Common myeloid progenitor, CD34-positive (primary cell): Measurements from ENCODE around the gene CALML4.

Experiments used
- CTCF ChIA-PET: fragments of 350-600 bp; sonication (Branson Sonifier 250); formaldehyde crosslinking; loops from one replicate; lab custom pipeline; 2021; ENCODE audit warnings: antibody characterized with exemption; lab: Charles Lee
- POLR2A ChIA-PET: fragments of 350-600 bp; sonication (Branson Sonifier 250); formaldehyde crosslinking; loops from one replicate; lab custom pipeline; 2021; ENCODE audit warnings: antibody characterized with exemption; lab: Charles Lee
- DNase-seq, 3 donors: peaks; one replicate each; pipeline versions ENCODE4 v3.0.0 to v3.0.0-alpha.2; 2013
- H3K27ac ChIP-seq, 2 experiments: 1 replicate in 1 of 2; 2 replicates in 1 of 2; pipeline ENCODE4 v1.7.0; 2013; ENCODE audit warnings: inconsistent platforms in 2 of 2, low read length in 2 of 2, mild to moderate bottlenecking in 2 of 2, low read depth in 1 of 2, moderate library complexity in 1 of 2; ENCODE audit not compliant: severe bottlenecking in 2 of 2, insufficient read depth in 1 of 2, poor library complexity in 1 of 2
- H3K27me3 ChIP-seq, 5 experiments: replicated peaks in 2 of 5; 1 replicate in 3 of 5; 2 replicates in 2 of 5; pipeline versions ENCODE4 v1.6.1 to v1.7.0; 2013; ENCODE audit warnings: low read length in 4 of 5, mild to moderate bottlenecking in 2 of 5, moderate library complexity in 2 of 5, inconsistent platforms in 1 of 5; ENCODE audit not compliant: insufficient read depth in 5 of 5, control insufficient read depth in 4 of 5
- H3K36me3 ChIP-seq, 4 experiments: 1 replicate in 2 of 4; 2 replicates in 2 of 4; pipeline versions ENCODE4 v1.6.1 to v1.7.0; 2013; ENCODE audit warnings: low read length in 3 of 4, control low read depth in 1 of 4, mild to moderate bottlenecking in 1 of 4; ENCODE audit not compliant: control insufficient read depth in 4 of 4, insufficient read depth in 4 of 4
- H3K4me1 ChIP-seq, 4 experiments: 1 replicate in 3 of 4; 2 replicates in 1 of 4; pipeline versions ENCODE4 v1.6.1 to v1.7.1; 2013; ENCODE audit warnings: low read length in 3 of 4, mild to moderate bottlenecking in 3 of 4, control low read depth in 1 of 4, inconsistent platforms in 1 of 4, moderate library complexity in 1 of 4; ENCODE audit not compliant: control insufficient read depth in 4 of 4, insufficient read depth in 4 of 4; ENCODE audit errors: control extremely low read depth in 1 of 4
- H3K4me3 ChIP-seq, 7 experiments: 1 replicate in 4 of 7; 2 replicates in 3 of 7; pipeline versions ENCODE4 v1.5.1 to v1.7.0; 2013; ENCODE audit warnings: mild to moderate bottlenecking in 7 of 7, low read length in 6 of 7, moderate library complexity in 6 of 7, inconsistent platforms in 2 of 7, low read depth in 2 of 7, control low read depth in 1 of 7; ENCODE audit not compliant: insufficient read depth in 4 of 7, control insufficient read depth in 1 of 7; ENCODE audit errors: extremely low read depth in 1 of 7
- H3K9me3 ChIP-seq, 5 experiments: 1 replicate in 4 of 5; 2 replicates in 1 of 5; pipeline versions ENCODE4 v1.6.1 to v1.7.1; 2013; ENCODE audit warnings: low read length in 4 of 5, mild to moderate bottlenecking in 2 of 5, inconsistent platforms in 1 of 5, low read depth in 1 of 5, moderate library complexity in 1 of 5; ENCODE audit not compliant: control insufficient read depth in 4 of 5, insufficient read depth in 2 of 5; ENCODE audit errors: control extremely low read depth in 1 of 5
- whole genome bisulfite sequencing: methylation state at CpG from one replicate; pipeline ENCODE4 v1.1.5; 2013; ENCODE audit not compliant: insufficient coverage; 5-methylcytosine and 5-hydroxymethylcytosine counted together

CALML4 gene

DNA sequence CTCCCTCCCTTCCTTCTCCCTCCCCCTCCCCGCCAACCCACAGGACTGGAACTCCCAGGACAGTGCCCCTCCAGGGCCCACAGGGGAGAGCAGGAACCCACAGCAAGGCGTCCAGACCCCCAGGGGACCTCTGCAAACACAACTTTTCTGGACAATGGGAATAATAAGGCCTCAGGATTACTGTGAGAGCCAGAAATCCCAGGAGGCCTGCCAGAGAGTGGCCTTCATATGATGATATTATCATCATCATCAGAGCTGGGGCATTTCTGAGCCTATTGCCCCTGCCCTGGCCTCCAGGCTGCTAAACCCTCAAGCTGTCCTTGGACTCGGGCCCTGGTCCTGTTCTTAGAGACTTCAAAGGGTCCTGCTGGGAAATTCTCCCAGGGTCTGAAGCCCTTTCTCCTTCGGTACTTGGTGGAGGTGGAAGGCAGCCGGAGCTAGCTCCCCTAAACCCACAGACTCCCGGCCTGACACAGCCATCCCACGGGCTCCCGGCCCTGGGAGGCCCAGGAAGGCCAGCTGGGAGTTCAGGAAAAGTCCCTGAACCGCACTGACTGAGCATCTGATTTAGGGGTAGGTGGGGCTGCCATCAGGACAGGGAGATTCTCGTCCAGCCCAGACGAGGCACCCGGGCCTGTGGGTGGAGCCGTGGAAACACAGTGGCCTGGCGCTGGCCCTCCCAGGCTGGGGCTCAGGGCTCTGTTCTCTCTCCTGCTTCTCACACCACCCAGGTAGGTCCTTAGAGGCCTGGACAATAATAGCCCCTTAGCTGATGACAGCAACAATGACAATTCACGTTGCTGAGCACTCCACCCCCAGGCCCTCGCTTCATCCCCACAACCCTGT lies 4.9 kb downstream of the CALML4 start:
- DNase-seq: no peak
- H3K27ac ChIP-seq: no peak overlapping the region
- ChIA-PET CTCF (no interaction called here), POLR2A (no interaction called here)
- H3K27me3 ChIP-seq: no peaks in the 10 kb centered on the region
- WGBS: 96% methylated on average over 9 of the region's 16 CpGs
- H3K4me3 ChIP-seq: no peak overlapping the region
- peaks cover 5 to 18% (median 16%) of the 10 kb centered on the region in 4 experiments for H3K4me1 ChIP-seq
- H3K36me3 ChIP-seq: peaks cover 0 to 32% (median 16%) of the 10 kb centered on the region in 4 experiments
- no peaks in the 10 kb centered on the region for H3K9me3 ChIP-seq

DNA sequence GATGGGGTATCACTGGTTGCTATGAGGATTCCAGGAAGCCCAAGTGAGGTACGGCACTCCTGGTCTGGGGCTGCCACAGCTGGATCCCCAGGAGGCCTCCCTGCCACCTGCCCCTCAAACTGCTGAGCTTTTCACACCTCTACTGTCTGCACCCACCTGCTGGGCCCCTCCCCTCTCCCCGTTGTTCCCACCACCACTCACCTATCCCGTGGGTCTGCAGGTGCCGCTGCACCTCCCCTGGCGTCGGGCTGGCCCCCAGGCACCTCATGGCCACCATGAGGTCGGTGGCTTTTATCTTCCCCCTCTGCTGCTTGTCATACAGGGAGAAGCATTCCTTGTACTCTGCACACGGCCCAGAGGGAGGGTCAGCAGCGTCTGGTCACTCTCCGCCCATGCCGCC lies 5.8 kb downstream of the CALML4 start:
- ChIA-PET POLR2A (interaction anchor here (0.6 kb wide), 1 partner anchor 264 kb away, joined by 3 read pairs; no protein-coding TSS in a partner anchor), CTCF (no interaction called here)
- H3K4me3 ChIP-seq: no peak overlapping the region
- H3K9me3 ChIP-seq: no peaks in the 10 kb centered on the region
- DNase-seq: no peak
- no peak overlapping the region for H3K27ac ChIP-seq
- 93% methylated on average over 6 of the region's 11 CpGs for WGBS
- H3K27me3 ChIP-seq: no peaks in the 10 kb centered on the region
- peaks cover 0 to 32% (median 16%) of the 10 kb centered on the region in 4 experiments for H3K36me3 ChIP-seq
- peaks cover 0 to 9% (median 7%) of the 10 kb centered on the region in 4 experiments for H3K4me1 ChIP-seq

DNA sequence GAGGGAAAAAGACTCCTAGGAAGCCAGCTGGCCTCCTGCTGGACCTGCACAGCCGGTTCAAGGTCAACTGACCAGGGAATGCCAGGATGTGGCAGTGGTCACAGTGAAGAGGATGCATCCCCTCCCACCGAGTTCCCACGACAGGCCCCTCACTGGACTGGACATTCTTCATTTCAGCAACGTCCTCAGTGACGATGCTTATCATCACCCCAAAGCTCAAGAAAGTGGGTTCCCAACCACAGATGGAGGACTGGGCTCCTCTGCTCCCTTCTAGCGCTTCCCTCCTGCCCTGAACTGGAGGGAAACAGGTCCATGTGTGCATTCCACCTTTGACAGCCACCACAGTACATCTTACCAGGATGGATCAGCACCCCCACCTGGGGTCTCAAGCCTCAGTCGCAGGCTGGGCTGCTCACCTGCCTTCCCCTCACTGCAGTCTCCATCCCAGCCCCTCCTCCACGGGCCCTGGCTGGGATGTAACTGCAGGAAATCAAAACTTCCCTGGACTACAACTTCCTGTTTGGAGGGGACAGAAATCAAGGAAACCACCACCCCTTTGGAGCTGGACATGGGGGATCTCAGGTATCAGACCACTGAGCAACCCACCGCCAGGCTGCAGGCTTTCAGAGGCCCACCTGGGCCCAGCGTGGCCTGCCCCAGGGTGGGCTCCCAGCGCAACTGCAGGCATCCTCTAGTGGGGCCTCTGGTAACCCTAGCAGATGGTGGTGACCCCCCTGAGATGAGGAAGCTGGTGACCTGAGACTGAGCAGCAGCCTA lies 7.3 kb downstream of the CALML4 start:
- no peak for DNase-seq
- Histone ChIP-seq H3K4me1 (peaks cover 0 to 4% (median 0%) of the 10 kb centered on the region in 4 experiments), H3K27me3 (no peaks in the 10 kb centered on the region), H3K4me3 (no peak overlapping the region), H3K27ac (no peak overlapping the region), H3K9me3 (no peaks in the 10 kb centered on the region), H3K36me3 (peaks cover 0 to 37% (median 25%) of the 10 kb centered on the region in 4 experiments)
- POLR2A ChIA-PET: no interaction called here
- 95% methylated on average over 10 of the region's 11 CpGs for WGBS
- CTCF ChIA-PET: interaction anchor here (0.8 to 4.7 kb wide), 4 partner anchors 9 to 21 kb away, joined by 3 to 21 read pairs (median 4); no protein-coding TSS in a partner anchor

DNA sequence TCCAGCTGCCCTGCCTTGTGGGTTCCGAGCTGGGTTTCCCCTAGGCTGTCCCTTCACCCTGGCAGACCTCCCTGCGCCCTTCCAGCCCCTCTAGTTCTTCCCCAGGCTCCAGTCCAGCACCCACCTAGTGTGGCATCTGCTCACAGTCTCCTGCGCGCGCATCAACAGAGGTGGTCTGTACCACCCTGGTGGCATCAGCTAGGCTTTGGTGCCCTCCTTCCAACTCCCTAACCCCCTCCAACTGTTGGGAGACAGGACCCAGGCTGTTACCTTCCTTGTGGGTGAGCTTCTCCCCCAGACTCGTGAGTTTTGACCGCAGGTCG lies 8.0 kb downstream of the CALML4 start:
- POLR2A ChIA-PET: no interaction called here
- Histone ChIP-seq H3K27ac (no peak overlapping the region), H3K4me3 (no peak overlapping the region), H3K36me3 (peaks cover 4 to 44% (median 29%) of the 10 kb centered on the region in 4 experiments), H3K27me3 (no peaks in the 10 kb centered on the region), H3K9me3 (no peaks in the 10 kb centered on the region), H3K4me1 (peaks cover 0 to 4% (median 0%) of the 10 kb centered on the region in 4 experiments)
- CTCF ChIA-PET: interaction anchor here (1.1 to 4.7 kb wide), 6 partner anchors 10 to 33 kb away, joined by 3 to 21 read pairs (median 4); partner anchors contain the start of gene CLN6
- 88% methylated on average over 8 of the region's 8 CpGs for WGBS
- DNase-seq: no peak

DNA sequence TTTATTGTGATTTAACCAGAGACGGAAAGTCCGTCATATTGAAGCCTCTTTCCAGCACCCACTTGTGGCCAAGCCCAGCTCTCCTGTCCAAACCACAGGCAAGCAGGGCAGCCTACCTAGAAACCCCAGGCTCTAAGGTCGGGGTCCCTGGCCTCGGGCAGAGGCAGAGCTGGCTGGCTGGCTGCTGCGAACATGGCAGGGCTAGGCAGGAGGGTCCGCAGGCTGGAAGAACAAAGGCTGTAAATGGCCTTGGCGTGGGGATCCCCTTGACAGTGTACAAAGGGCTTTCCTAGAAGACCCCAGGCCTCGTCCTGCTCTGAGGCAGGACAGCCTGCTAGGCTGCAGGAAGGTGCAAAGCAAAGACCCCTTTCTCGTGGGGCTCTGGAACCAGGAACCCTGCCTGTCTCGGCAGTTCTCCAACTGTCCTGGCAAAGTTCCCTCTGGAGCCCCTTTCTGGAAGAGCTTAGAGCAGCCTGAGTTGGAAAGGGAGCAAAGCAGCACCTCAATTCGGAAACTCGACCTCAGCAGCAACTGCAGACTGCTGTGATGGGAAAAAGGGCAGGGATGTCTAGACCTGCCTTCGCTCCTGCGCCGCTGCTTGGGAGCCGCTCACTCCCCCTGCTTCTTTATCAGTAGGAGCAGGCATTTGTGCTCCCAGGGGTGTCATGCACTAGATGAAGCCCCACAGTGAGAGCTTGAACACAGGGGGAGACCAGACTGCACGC lies 8.5 kb downstream of the CALML4 start:
- Histone ChIP-seq H3K9me3 (no peaks in the 10 kb centered on the region), H3K27me3 (no peaks in the 10 kb centered on the region), H3K4me1 (peaks cover 0 to 2% (median 0%) of the 10 kb centered on the region in 4 experiments), H3K4me3 (no peak overlapping the region), H3K27ac (no peak overlapping the region), H3K36me3 (peaks cover 4 to 49% (median 32%) of the 10 kb centered on the region in 4 experiments)
- WGBS: 97% methylated on average over 17 of the region's 17 CpGs
- no peak for DNase-seq
- CTCF ChIA-PET: interaction anchor here (1.1 to 4.7 kb wide), 7 partner anchors 9 to 33 kb away, joined by 3 to 21 read pairs (median 4); partner anchors contain the start of genes CALML4 and CLN6
- POLR2A ChIA-PET: no interaction called here

DNA sequence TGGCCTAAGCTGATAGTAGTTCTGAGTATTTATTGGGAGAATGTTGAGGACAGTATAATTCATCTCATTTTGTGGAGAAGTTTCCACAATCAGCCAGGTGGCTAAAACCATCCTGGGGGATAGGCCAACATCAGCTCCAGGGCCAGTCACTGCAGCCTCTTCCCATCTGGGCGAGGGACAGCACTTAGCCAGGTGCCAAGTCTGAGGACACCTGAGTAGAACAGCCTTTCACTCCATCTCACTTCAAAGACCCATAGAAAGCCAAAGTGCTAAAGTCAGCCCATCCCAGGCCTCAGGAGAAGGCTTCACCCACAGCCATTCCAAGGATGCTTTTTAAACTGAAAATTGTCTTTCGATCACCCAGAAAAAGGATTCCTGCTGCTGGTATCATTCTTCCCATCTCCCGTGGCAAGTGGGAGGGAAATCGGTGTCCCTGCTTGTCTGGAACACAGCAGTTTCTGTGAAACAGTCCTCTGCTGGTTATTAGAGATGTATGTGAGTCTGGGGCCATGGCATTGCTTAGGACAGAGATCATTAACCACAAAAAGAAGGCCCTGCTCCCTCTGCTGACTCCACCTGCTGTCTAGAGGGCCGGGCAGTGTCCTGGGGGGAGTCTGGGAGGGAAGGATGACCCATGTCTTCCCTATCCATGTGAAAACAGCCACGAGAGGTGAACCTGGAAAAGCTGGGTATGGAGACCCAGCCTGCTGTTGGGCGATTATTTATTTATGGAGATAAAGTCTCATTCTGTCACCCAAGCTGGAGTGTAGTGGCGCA lies 9.6 kb downstream of the CALML4 start:
- 96% methylated on average over 7 of the region's 8 CpGs for WGBS
- DNase-seq: no peak
- ChIA-PET POLR2A (interaction anchor here (0.5 to 0.7 kb wide), 3 partner anchors 141 to 845 kb away, joined by 4 to 8 read pairs (median 5); partner anchors contain the start of gene PIAS1), CTCF (interaction anchor here (0.6 to 4.7 kb wide), 15 partner anchors 10 to 258 kb away, joined by 3 to 21 read pairs (median 5); partner anchors contain the start of genes CALML4 and CLN6)
- H3K4me3 ChIP-seq: no peak overlapping the region
- H3K36me3 ChIP-seq: peaks cover 4 to 52% (median 35%) of the 10 kb centered on the region in 4 experiments
- no peaks in the 10 kb centered on the region for H3K4me1 ChIP-seq
- no peak overlapping the region for H3K27ac ChIP-seq
- no peaks in the 10 kb centered on the region for H3K9me3 ChIP-seq
- H3K27me3 ChIP-seq: no peaks in the 10 kb centered on the region
